HFFc6 (cell line): ENCODE data around the gene KCNH8. TPM values are rescaled to one million over a fixed set of nuclear protein-coding genes. Genes with fewer than 3 reads are reported as not detected.

ENCODE experiments used
- DNase-seq: peaks from one replicate; pipeline ENCODE4 v3.0.0-alpha.2; 2018
- H3K27ac Mint-ChIP-seq: 2 replicates; pipeline ENCODE4 v1.8.0; 2020; ENCODE audit warnings: mild to moderate bottlenecking, mixed read lengths
- H3K27me3 Mint-ChIP-seq: 2 replicates; pipeline ENCODE4 v1.8.0; 2021; ENCODE audit warnings: mild to moderate bottlenecking, moderate library complexity, mixed read lengths; ENCODE audit not compliant: insufficient read depth
- H3K36me3 Mint-ChIP-seq: 2 replicates; pipeline ENCODE4 v1.8.0; 2021; ENCODE audit warnings: low read depth, mixed read lengths
- H3K4me1 Mint-ChIP-seq: 2 replicates; pipeline ENCODE4 v1.8.0; 2020; ENCODE audit warnings: low read depth, mixed read lengths
- H3K4me3 Mint-ChIP-seq: 2 replicates; pipeline ENCODE4 v1.8.0; 2020; ENCODE audit warnings: mild to moderate bottlenecking, moderate library complexity, mixed read lengths
- H3K9me3 Mint-ChIP-seq: 2 replicates; pipeline ENCODE4 v1.8.0; 2020; ENCODE audit warnings: mild to moderate bottlenecking, mixed read lengths
- CTCF ChIP-seq: fragments of 200-600 bp; sonication (generic); IDR thresholded peaks from 2 replicates; pipeline ENCODE4 v1.5.0; 2021; ENCODE audit warnings: antibody characterized with exemption, mild to moderate bottlenecking
- total RNA-seq, 6 experiments: library from RNA; stranded (reverse); fragmentation: NEBNext Ultra II Directional; extraction: Animal tissue kit (Norgen Biotek cat#: 25700); gene quantifications; 2 replicates in 1 of 6; 3 replicates in 5 of 6; pipeline ENCODE4 v1.2.3, GENCODE V29; 2021

Gene KCNH8
- total RNA-seq, 6 experiments from 2014 or later, result not detected

- no peak for TF ChIP-seq CTCF
- H3K4me1 Mint-ChIP-seq, result no peaks in the 10 kb centered on the region
- H3K36me3 Mint-ChIP-seq, result no peaks in the 10 kb centered on the region; the same call in 1 of the 2 replicates
- peaks cover 23% of the 10 kb centered on the region for H3K9me3 Mint-ChIP-seq
- H3K27ac Mint-ChIP-seq, result no peak overlapping the region
- no peak for DNase-seq
- no peaks in the 10 kb centered on the region for H3K27me3 Mint-ChIP-seq
- no peak overlapping the region for H3K4me3 Mint-ChIP-seq
These were observed 25.6 kb downstream of the KCNH8 start for GRCh38 chr3:19173945-19174344.

- H3K4me3 Mint-ChIP-seq, result no peak overlapping the region
- no peaks in the 10 kb centered on the region for H3K27me3 Mint-ChIP-seq
- H3K27ac Mint-ChIP-seq, result no peak overlapping the region
- no peak for TF ChIP-seq CTCF
- peaks cover 13% of the 10 kb centered on the region for H3K9me3 Mint-ChIP-seq
- no peaks in the 10 kb centered on the region for H3K4me1 Mint-ChIP-seq
- DNase-seq, result no peak
- H3K36me3 Mint-ChIP-seq, result no peaks in the 10 kb centered on the region
These were observed 35.3 kb downstream of the KCNH8 start for GRCh38 chr3:19183584-19183983.

GRCh38 chr3:19190126-19190525, 41.8 kb downstream of the KCNH8 start:
- TF ChIP-seq CTCF, result no peak
- Mint-ChIP-seq H3K4me3 (no peak overlapping the region), H3K4me1 (no peaks in the 10 kb centered on the region), H3K27me3 (no peaks in the 10 kb centered on the region), H3K27ac (no peak overlapping the region), H3K9me3 (peaks cover 14% of the 10 kb centered on the region), H3K36me3 (no peaks in the 10 kb centered on the region; the same call in 1 of the 2 replicates)
- no peak for DNase-seq

- H3K4me1 Mint-ChIP-seq, result no peaks in the 10 kb centered on the region
- no peaks in the 10 kb centered on the region; the same call in 1 of the 2 replicates for H3K36me3 Mint-ChIP-seq
- TF ChIP-seq CTCF, result no peak
- no peak overlapping the region for H3K27ac Mint-ChIP-seq
- peaks cover 14% of the 10 kb centered on the region for H3K9me3 Mint-ChIP-seq
- H3K4me3 Mint-ChIP-seq, result no peak overlapping the region
- DNase-seq, result no peak
- no peaks in the 10 kb centered on the region for H3K27me3 Mint-ChIP-seq
These were observed 42.3 kb downstream of the KCNH8 start for GRCh38 chr3:19190602-19191001.

GRCh38 chr3:19199131-19199530, 50.8 kb downstream of the KCNH8 start:
- Mint-ChIP-seq H3K9me3 (peaks cover 24% of the 10 kb centered on the region), H3K4me3 (no peak overlapping the region), H3K4me1 (no peaks in the 10 kb centered on the region), H3K27me3 (no peaks in the 10 kb centered on the region), H3K27ac (no peak overlapping the region), H3K36me3 (no peaks in the 10 kb centered on the region; the same call in 1 of the 2 replicates)
- no peak for TF ChIP-seq CTCF
- DNase-seq, result no peak

GRCh38 chr3:19202303-19202702, 54.0 kb downstream of the KCNH8 start:
- H3K4me3 Mint-ChIP-seq, result no peak overlapping the region
- H3K27me3 Mint-ChIP-seq, result no peaks in the 10 kb centered on the region
- H3K36me3 Mint-ChIP-seq, result no peaks in the 10 kb centered on the region; the same call in 1 of the 2 replicates
- no peaks in the 10 kb centered on the region for H3K4me1 Mint-ChIP-seq
- no peak overlapping the region for H3K27ac Mint-ChIP-seq
- no peak for DNase-seq
- TF ChIP-seq CTCF, result no peak
- H3K9me3 Mint-ChIP-seq, result peaks cover 30% of the 10 kb centered on the region
